Measurements from ENCODE around the gene IGSF9.

IGSF9 gene

DNA sequence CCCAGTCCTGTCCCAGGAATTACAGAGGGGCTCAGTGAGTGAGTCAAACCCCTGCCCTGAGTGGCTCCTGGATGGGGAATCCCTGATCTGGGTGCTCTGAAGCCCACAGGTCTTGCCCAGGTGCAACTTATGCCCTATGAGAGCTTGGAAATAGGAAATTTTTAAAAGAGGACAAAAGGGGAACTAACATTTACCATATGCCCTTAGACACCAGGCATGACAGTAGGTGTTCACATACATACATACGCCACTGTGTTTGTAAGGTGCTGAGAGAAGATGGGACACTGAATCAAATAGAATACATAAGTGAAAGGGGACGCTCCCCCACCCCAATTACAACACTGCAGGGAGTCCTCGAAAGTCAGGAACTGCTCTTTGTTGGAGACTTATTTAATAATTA, 46.9 kb downstream of the IGSF9 start:
- Mint-ChIP-seq H3K9me3 (peaks cover 2% of the 10 kb centered on the region), H3K36me3 (ENCODE audit: low read depth) (no peaks in the 10 kb centered on the region), H3K27ac (no peak overlapping the region), H3K4me3 (no peak overlapping the region), H3K4me1 (peaks cover 20% of the 10 kb centered on the region), H3K27me3 (ENCODE audit: low read depth) (peaks cover 20% of the 10 kb centered on the region)
- TF ChIP-seq, protein P1, sequence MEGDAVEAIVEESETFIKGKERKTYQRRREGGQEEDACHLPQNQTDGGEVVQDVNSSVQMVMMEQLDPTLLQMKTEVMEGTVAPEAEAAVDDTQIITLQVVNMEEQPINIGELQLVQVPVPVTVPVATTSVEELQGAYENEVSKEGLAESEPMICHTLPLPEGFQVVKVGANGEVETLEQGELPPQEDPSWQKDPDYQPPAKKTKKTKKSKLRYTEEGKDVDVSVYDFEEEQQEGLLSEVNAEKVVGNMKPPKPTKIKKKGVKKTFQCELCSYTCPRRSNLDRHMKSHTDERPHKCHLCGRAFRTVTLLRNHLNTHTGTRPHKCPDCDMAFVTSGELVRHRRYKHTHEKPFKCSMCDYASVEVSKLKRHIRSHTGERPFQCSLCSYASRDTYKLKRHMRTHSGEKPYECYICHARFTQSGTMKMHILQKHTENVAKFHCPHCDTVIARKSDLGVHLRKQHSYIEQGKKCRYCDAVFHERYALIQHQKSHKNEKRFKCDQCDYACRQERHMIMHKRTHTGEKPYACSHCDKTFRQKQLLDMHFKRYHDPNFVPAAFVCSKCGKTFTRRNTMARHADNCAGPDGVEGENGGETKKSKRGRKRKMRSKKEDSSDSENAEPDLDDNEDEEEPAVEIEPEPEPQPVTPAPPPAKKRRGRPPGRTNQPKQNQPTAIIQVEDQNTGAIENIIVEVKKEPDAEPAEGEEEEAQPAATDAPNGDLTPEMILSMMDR (IDR thresholded peaks at IDR 0.05; ENCODE audit: unreplicated experiment in 3 of 3) = no peak

GRCh38 chr1:159897962-159898361, 47.5 kb downstream of the IGSF9 start:
- Mint-ChIP-seq H3K4me1 (peaks cover 20% of the 10 kb centered on the region), H3K9me3 (no peaks in the 10 kb centered on the region), H3K27ac (no peak overlapping the region), H3K36me3 (ENCODE audit: low read depth) (no peaks in the 10 kb centered on the region), H3K27me3 (ENCODE audit: low read depth) (peaks cover 25% of the 10 kb centered on the region), H3K4me3 (no peak overlapping the region)
- TF ChIP-seq, protein P1 (IDR thresholded peaks at IDR 0.05; ENCODE audit: unreplicated experiment in 3 of 3) = no peak

DNA sequence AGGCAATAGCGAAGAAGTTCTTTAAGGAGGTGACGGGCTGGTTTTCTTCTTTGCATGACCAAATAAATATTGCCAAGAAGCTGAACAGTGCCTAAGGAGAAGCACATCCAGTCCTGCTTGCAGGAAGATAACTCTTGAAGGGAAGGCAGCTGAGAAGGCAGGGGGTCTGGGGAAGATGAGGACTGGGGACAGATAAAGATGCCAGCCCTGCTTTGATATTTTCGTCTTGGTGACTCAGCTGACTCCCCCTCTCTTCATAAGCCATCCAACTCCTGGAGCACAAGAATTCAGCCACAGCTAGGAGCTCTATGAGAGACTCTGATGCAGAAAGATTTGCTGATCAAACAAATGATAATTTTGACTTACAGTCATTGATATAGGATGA, 48.9 kb downstream of the IGSF9 start:
- H3K36me3 Mint-ChIP-seq (ENCODE audit: low read depth) = no peaks in the 10 kb centered on the region
- H3K27me3 Mint-ChIP-seq (ENCODE audit: low read depth) = peaks cover 26% of the 10 kb centered on the region
- peaks cover 20% of the 10 kb centered on the region for H3K4me1 Mint-ChIP-seq
- H3K9me3 Mint-ChIP-seq = no peaks in the 10 kb centered on the region
- TF ChIP-seq, protein P1 (IDR thresholded peaks at IDR 0.05; ENCODE audit: unreplicated experiment in 3 of 3) = no peak
- no peak overlapping the region for H3K4me3 Mint-ChIP-seq
- peak overlapping the region in 1 of 3 experiments; percentile 44 for H3K27ac Mint-ChIP-seq

- H3K4me1 Mint-ChIP-seq = peaks cover 20% of the 10 kb centered on the region
- peak overlapping the region in 2 of 3 experiments; percentile 31 to 44 for H3K27ac Mint-ChIP-seq
- H3K4me3 Mint-ChIP-seq = no peak overlapping the region
- H3K36me3 Mint-ChIP-seq (ENCODE audit: low read depth) = no peaks in the 10 kb centered on the region
- no peaks in the 10 kb centered on the region for H3K9me3 Mint-ChIP-seq
- TF ChIP-seq, protein P1 (IDR thresholded peaks at IDR 0.05; ENCODE audit: unreplicated experiment in 3 of 3) = no peak
- peaks cover 26% of the 10 kb centered on the region for H3K27me3 Mint-ChIP-seq (ENCODE audit: low read depth)
Observed at GRCh38 chr1:159895836-159896545, 49.4 kb downstream of the IGSF9 start.

DNA sequence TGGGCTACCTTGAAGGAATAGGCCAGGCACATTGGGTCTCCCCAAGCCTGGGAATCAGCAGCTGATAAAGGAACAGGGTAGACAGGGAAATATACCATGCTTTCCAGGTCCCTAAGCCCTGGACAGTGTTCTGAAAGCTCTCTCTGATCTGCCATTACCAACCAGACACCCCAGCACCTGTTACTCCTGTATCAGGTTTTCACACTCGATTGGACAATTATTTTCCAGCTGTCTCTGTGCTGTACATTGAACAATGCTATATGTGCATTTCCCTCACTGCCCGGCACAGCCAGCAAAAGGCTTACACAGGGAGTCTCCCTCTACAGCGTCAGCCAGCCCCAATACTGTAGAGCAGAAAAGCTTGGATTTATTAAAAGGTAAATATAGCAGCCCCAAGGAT, 50.1 kb downstream of the IGSF9 start:
- H3K36me3 Mint-ChIP-seq (ENCODE audit: low read depth) = no peaks in the 10 kb centered on the region
- H3K27ac Mint-ChIP-seq = no peak overlapping the region
- H3K9me3 Mint-ChIP-seq = no peaks in the 10 kb centered on the region
- TF ChIP-seq, protein P1 (IDR thresholded peaks at IDR 0.05; ENCODE audit: unreplicated experiment in 3 of 3) = no peak
- H3K4me3 Mint-ChIP-seq = no peak overlapping the region
- H3K4me1 Mint-ChIP-seq = peaks cover 16% of the 10 kb centered on the region
- peaks cover 19% of the 10 kb centered on the region for H3K27me3 Mint-ChIP-seq (ENCODE audit: low read depth)

DNA sequence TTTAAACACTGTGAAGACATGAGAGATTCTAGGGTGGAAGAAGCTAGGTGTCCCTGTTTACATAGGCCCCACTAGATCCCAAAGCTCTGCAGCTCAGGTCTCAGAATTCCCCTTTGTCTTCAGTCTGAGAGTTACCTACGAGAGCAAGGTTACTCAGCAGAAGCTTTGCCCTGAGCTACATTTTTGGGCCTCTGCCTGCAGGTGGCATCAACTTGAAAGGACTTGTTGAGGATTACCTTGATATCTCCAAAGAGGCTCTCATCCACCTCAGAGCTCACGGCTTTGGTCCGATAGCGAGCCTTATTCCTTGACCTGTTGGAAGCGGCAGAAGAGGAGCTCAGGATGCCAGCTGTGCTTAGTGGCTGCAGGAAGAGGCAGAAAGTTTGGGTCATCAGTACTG, 52.5 kb downstream of the IGSF9 start:
- Mint-ChIP-seq H3K4me1 (peaks cover 21% of the 10 kb centered on the region), H3K36me3 (ENCODE audit: low read depth) (no peaks in the 10 kb centered on the region), H3K27ac (no peak overlapping the region), H3K4me3 (no peak overlapping the region), H3K27me3 (ENCODE audit: low read depth) (peaks cover 16% of the 10 kb centered on the region), H3K9me3 (no peaks in the 10 kb centered on the region)
- TF ChIP-seq, protein P1 (IDR thresholded peaks at IDR 0.05; ENCODE audit: unreplicated experiment in 3 of 3) = no peak

Measured in nephron (organoid).